ENCODE data around the gene MBLAC1.
A peak's percentile ranks its signal among the peaks of the same experiment; 100 is the strongest.

Gene MBLAC1

GRCh38 chr7:100105534-100105933 is 21.2 kb upstream of the MBLAC1 start:
- peaks cover 30% of the 10 kb centered on the region for H3K36me3 Mint-ChIP-seq (ENCODE audit: low read depth)
- peaks cover 9% of the 10 kb centered on the region for H3K4me1 Mint-ChIP-seq (ENCODE audit: low read depth)
- H3K27me3 Mint-ChIP-seq (ENCODE audit: low read depth) = no peaks in the 10 kb centered on the region
- no peak overlapping the region for H3K4me3 Mint-ChIP-seq
- no peak overlapping the region for H3K27ac Mint-ChIP-seq
- H3K9me3 Mint-ChIP-seq = no peaks in the 10 kb centered on the region
- no peak for DNase-seq (ENCODE audit: low spot score)

- no peak for DNase-seq (ENCODE audit: low spot score)
- Mint-ChIP-seq H3K9me3 (no peaks in the 10 kb centered on the region), H3K36me3 (ENCODE audit: low read depth) (peaks cover 33% of the 10 kb centered on the region), H3K4me3 (no peak overlapping the region), H3K27ac (no peak overlapping the region), H3K4me1 (ENCODE audit: low read depth) (peaks cover 9% of the 10 kb centered on the region), H3K27me3 (ENCODE audit: low read depth) (no peaks in the 10 kb centered on the region)
These were observed 20.1 kb upstream of the MBLAC1 start for GRCh38 chr7:100106633-100107032.

- peaks cover 9% of the 10 kb centered on the region for H3K4me1 Mint-ChIP-seq (ENCODE audit: low read depth)
- H3K9me3 Mint-ChIP-seq = no peaks in the 10 kb centered on the region
- H3K27me3 Mint-ChIP-seq (ENCODE audit: low read depth) = no peaks in the 10 kb centered on the region
- no peak overlapping the region for H3K4me3 Mint-ChIP-seq
- no peak overlapping the region for H3K27ac Mint-ChIP-seq
- DNase-seq (ENCODE audit: low spot score) = no peak
- H3K36me3 Mint-ChIP-seq (ENCODE audit: low read depth) = peaks cover 33% of the 10 kb centered on the region
These were observed 19.5 kb upstream of the MBLAC1 start for GRCh38 chr7:100107125-100107737.

GRCh38 chr7:100107890-100108289 is 18.9 kb upstream of the MBLAC1 start:
- no peak for DNase-seq (ENCODE audit: low spot score)
- H3K27ac Mint-ChIP-seq = no peak overlapping the region
- peaks cover 3% of the 10 kb centered on the region for H3K4me1 Mint-ChIP-seq (ENCODE audit: low read depth)
- H3K9me3 Mint-ChIP-seq = no peaks in the 10 kb centered on the region
- H3K27me3 Mint-ChIP-seq (ENCODE audit: low read depth) = no peaks in the 10 kb centered on the region
- no peak overlapping the region for H3K4me3 Mint-ChIP-seq
- H3K36me3 Mint-ChIP-seq (ENCODE audit: low read depth) = peaks cover 34% of the 10 kb centered on the region

- H3K4me3 Mint-ChIP-seq = no peak overlapping the region
- no peak overlapping the region for H3K27ac Mint-ChIP-seq
- no peak for DNase-seq (ENCODE audit: low spot score)
- no peaks in the 10 kb centered on the region for H3K27me3 Mint-ChIP-seq (ENCODE audit: low read depth)
- H3K36me3 Mint-ChIP-seq (ENCODE audit: low read depth) = peaks cover 39% of the 10 kb centered on the region
- no peaks in the 10 kb centered on the region for H3K4me1 Mint-ChIP-seq (ENCODE audit: low read depth)
- no peaks in the 10 kb centered on the region for H3K9me3 Mint-ChIP-seq
These were observed 17.1 kb upstream of the MBLAC1 start for GRCh38 chr7:100109521-100110163.

GRCh38 chr7:100111156-100111555 is 15.6 kb upstream of the MBLAC1 start:
- Mint-ChIP-seq H3K4me1 (ENCODE audit: low read depth) (no peaks in the 10 kb centered on the region), H3K27me3 (ENCODE audit: low read depth) (no peaks in the 10 kb centered on the region), H3K9me3 (no peaks in the 10 kb centered on the region), H3K4me3 (no peak overlapping the region), H3K27ac (no peak overlapping the region), H3K36me3 (ENCODE audit: low read depth) (peaks cover 43% of the 10 kb centered on the region)
- DNase-seq (ENCODE audit: low spot score) = no peak

GRCh38 chr7:100111914-100112313 is 14.9 kb upstream of the MBLAC1 start:
- no peak overlapping the region for H3K4me3 Mint-ChIP-seq
- no peaks in the 10 kb centered on the region for H3K4me1 Mint-ChIP-seq (ENCODE audit: low read depth)
- no peaks in the 10 kb centered on the region for H3K9me3 Mint-ChIP-seq
- no peak for DNase-seq (ENCODE audit: low spot score)
- H3K27me3 Mint-ChIP-seq (ENCODE audit: low read depth) = no peaks in the 10 kb centered on the region
- H3K36me3 Mint-ChIP-seq (ENCODE audit: low read depth) = peaks cover 43% of the 10 kb centered on the region
- H3K27ac Mint-ChIP-seq = no peak overlapping the region

GRCh38 chr7:100115026-100115425 is 11.7 kb upstream of the MBLAC1 start:
- Mint-ChIP-seq H3K4me3 (no peak overlapping the region), H3K36me3 (ENCODE audit: low read depth) (peaks cover 30% of the 10 kb centered on the region), H3K9me3 (no peaks in the 10 kb centered on the region), H3K4me1 (ENCODE audit: low read depth) (peaks cover 4% of the 10 kb centered on the region), H3K27me3 (ENCODE audit: low read depth) (no peaks in the 10 kb centered on the region), H3K27ac (no peak overlapping the region)
- DNase-seq (ENCODE audit: low spot score) = no peak

- no peak for DNase-seq (ENCODE audit: low spot score)
- peak overlapping the region; percentile 97 for H3K27ac Mint-ChIP-seq
- H3K36me3 Mint-ChIP-seq (ENCODE audit: low read depth) = peaks cover 13% of the 10 kb centered on the region
- H3K9me3 Mint-ChIP-seq = no peaks in the 10 kb centered on the region
- H3K4me1 Mint-ChIP-seq (ENCODE audit: low read depth) = peaks cover 11% of the 10 kb centered on the region
- no peaks in the 10 kb centered on the region for H3K27me3 Mint-ChIP-seq (ENCODE audit: low read depth)
- peak overlapping the region; percentile 96 for H3K4me3 Mint-ChIP-seq
These were observed 8.2 kb upstream of the MBLAC1 start for GRCh38 chr7:100118388-100119071.

- H3K27ac Mint-ChIP-seq = peak within 1 kb of the TSS; percentile 97
- peak within 1 kb of the TSS; percentile 96 for H3K4me3 Mint-ChIP-seq
- H3K27me3 Mint-ChIP-seq (ENCODE audit: low read depth) = no peaks in the 10 kb centered on the region
- peaks cover 13% of the 10 kb centered on the region for H3K4me1 Mint-ChIP-seq (ENCODE audit: low read depth)
- H3K9me3 Mint-ChIP-seq = no peaks in the 10 kb centered on the region
- peaks cover 12% of the 10 kb centered on the region for H3K36me3 Mint-ChIP-seq (ENCODE audit: low read depth)
- DNase-seq (ENCODE audit: low spot score) = peak; percentile 93
These were observed 7.4 kb upstream of the MBLAC1 start, which contains the start of the genes CNPY4 and TAF6 for GRCh38 chr7:100119072-100119969. Gene CNPY4, plus strand, starts transcription at chr7:100119634. Its CDS starts 111 bp downstream, at chr7:100119745. Gene TAF6, minus strand, starts transcription at chr7:100119358. Its CDS starts 5,149 bp downstream, at chr7:100114209.

GRCh38 chr7:100119970-100120732 is 6.6 kb upstream of the MBLAC1 start:
- Mint-ChIP-seq H3K27ac (peak overlapping the region; percentile 97), H3K4me1 (ENCODE audit: low read depth) (peaks cover 21% of the 10 kb centered on the region), H3K36me3 (ENCODE audit: low read depth) (peaks cover 20% of the 10 kb centered on the region), H3K4me3 (peak overlapping the region; percentile 96), H3K9me3 (no peaks in the 10 kb centered on the region), H3K27me3 (ENCODE audit: low read depth) (no peaks in the 10 kb centered on the region)
- DNase-seq (ENCODE audit: low spot score) = peak; percentile 71

GRCh38 chr7:100120733-100121036 is 6.1 kb upstream of the MBLAC1 start:
- peak overlapping the region; percentile 97 for H3K27ac Mint-ChIP-seq
- no peaks in the 10 kb centered on the region for H3K27me3 Mint-ChIP-seq (ENCODE audit: low read depth)
- H3K4me3 Mint-ChIP-seq = peak overlapping the region; percentile 96
- H3K36me3 Mint-ChIP-seq (ENCODE audit: low read depth) = peaks cover 19% of the 10 kb centered on the region
- peaks cover 25% of the 10 kb centered on the region for H3K4me1 Mint-ChIP-seq (ENCODE audit: low read depth)
- no peaks in the 10 kb centered on the region for H3K9me3 Mint-ChIP-seq
- DNase-seq (ENCODE audit: low spot score) = no peak

- no peaks in the 10 kb centered on the region for H3K27me3 Mint-ChIP-seq (ENCODE audit: low read depth)
- H3K27ac Mint-ChIP-seq = no peak overlapping the region
- H3K9me3 Mint-ChIP-seq = no peaks in the 10 kb centered on the region
- H3K4me3 Mint-ChIP-seq = no peak overlapping the region
- peaks cover 14% of the 10 kb centered on the region for H3K36me3 Mint-ChIP-seq (ENCODE audit: low read depth)
- no peak for DNase-seq (ENCODE audit: low spot score)
- H3K4me1 Mint-ChIP-seq (ENCODE audit: low read depth) = peaks cover 25% of the 10 kb centered on the region
These were observed 4.7 kb upstream of the MBLAC1 start for GRCh38 chr7:100122067-100122466.
